Thymus (tissue), 11 donors: ENCODE measurements around the gene FAM131C. TPM values are rescaled to one million over a fixed set of nuclear protein-coding genes. Genes with fewer than 3 reads are reported as not detected.

Experiments used
- DNase-seq, 9 donors: peaks; one replicate each; pipeline ENCODE4 v3.0.0-alpha.2; 2013; ENCODE audit warnings: low spot score in 9 of 9, low read depth in 6 of 9, missing footprints in 1 of 9
- H3K27ac ChIP-seq, 2 donors: one replicate each; pipeline ENCODE4 v1.5.1; 2013; ENCODE audit warnings: control low read depth in 1 of 2, low read depth in 1 of 2, low read length in 1 of 2, mild to moderate bottlenecking in 1 of 2, moderate library complexity in 1 of 2
- H3K27me3 ChIP-seq, 2 donors: one replicate each; pipeline ENCODE4 v1.5.1; 2013; ENCODE audit warnings: low read length in 1 of 2; ENCODE audit not compliant: control insufficient read depth in 2 of 2, insufficient read depth in 1 of 2
- H3K36me3 ChIP-seq, 2 donors: one replicate each; pipeline ENCODE4 v1.5.1; 2013; ENCODE audit warnings: low read length in 1 of 2, mild to moderate bottlenecking in 1 of 2, moderate library complexity in 1 of 2; ENCODE audit not compliant: control insufficient read depth in 2 of 2, insufficient read depth in 2 of 2
- H3K4me1 ChIP-seq, 2 donors: one replicate each; pipeline ENCODE4 v1.5.1; 2013; ENCODE audit warnings: low read length in 2 of 2; ENCODE audit not compliant: control insufficient read depth in 2 of 2, insufficient read depth in 2 of 2
- H3K4me3 ChIP-seq, 2 donors: one replicate each; pipeline ENCODE4 v1.5.1; 2013; ENCODE audit warnings: low read length in 2 of 2, control low read depth in 1 of 2, mild to moderate bottlenecking in 1 of 2
- H3K9me3 ChIP-seq, 2 donors: one replicate each; pipeline ENCODE4 v1.5.1; 2013; ENCODE audit warnings: low read length in 1 of 2, mild to moderate bottlenecking in 1 of 2; ENCODE audit not compliant: control insufficient read depth in 2 of 2, insufficient read depth in 1 of 2
- WGBS: extraction: QIAGEN DNeasy Blood & Tissue Kit; methylation state at CpG from one replicate; pipeline ENCODE4 v1.1.7; 2013; 5-methylcytosine and 5-hydroxymethylcytosine counted together
- polyA plus RNA-seq: library from polyadenylated mRNA; stranded (reverse); fragments of 200-250 nt; gene quantifications from one replicate; pipeline ENCODE4 v1.2.3, GENCODE V29; 2013
- total RNA-seq: library from RNA; stranded (reverse); fragments of 120-200 nt; gene quantifications from one replicate; pipeline ENCODE4 v1.2.4, GENCODE V29; 2013
- donor health status: healthy.

Gene FAM131C
- total and polyA plus RNA-seq, 2 donors, result 0.05 to 0.96 TPM

DNA sequence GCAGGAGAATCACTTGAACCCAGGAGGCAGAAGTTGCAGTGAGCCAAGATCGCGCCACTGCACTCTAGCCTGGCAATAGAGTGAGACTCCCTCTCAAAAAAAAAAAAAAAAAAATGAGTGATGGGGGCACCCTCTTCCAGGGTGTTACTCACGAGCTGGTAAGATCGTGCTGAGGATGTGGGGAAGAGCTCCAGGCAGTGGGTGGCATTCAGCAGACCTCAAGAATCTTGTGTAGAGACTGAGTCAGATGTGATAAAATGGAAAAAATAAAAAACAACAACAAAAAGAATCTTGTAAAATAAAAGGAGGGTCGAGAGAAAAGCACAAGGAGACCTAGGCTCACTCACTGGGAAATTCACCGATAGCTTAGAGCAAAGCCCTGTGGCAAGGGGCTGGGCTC, 43.9 kb upstream of the FAM131C start:
- Histone ChIP-seq H3K9me3 (no peaks in the 10 kb centered on the region), H3K27me3 (no peaks in the 10 kb centered on the region), H3K36me3 (no peaks in the 10 kb centered on the region), H3K27ac (no peak overlapping the region), H3K4me1 (peaks cover 0 to 4% of the 10 kb centered on the region in 2 donors), H3K4me3 (no peak overlapping the region)
- WGBS, result 91% methylated on average over 6 of the region's 6 CpGs
- no peak for DNase-seq

DNA sequence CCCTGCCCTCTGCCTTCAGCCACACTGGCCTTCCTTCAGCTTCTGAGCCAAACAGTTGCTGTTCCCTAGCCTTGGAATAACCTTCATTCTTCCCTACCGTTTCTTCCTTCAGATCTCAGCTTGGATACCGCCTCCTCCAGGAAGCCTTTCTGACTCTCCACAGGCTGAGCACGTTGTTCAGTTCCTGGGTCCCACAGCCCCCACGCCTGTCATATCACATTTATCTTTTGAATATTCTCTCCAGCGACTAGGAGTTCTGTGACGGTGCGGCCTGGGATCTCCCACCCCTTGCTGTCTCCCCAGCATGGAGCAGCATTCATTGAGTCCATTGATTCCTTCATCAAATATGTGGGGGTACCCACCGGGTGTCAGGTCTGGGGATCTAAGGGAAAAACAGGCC, 43.2 kb upstream of the FAM131C start:
- no peak overlapping the region for H3K27ac ChIP-seq
- no peak overlapping the region for H3K4me3 ChIP-seq
- H3K36me3 ChIP-seq, result no peaks in the 10 kb centered on the region
- DNase-seq, result no peak
- no peaks in the 10 kb centered on the region for H3K9me3 ChIP-seq
- 96% methylated on average over 8 of the region's 8 CpGs for WGBS
- peaks cover 0 to 5% of the 10 kb centered on the region in 2 donors for H3K27me3 ChIP-seq
- no peaks in the 10 kb centered on the region for H3K4me1 ChIP-seq

DNA sequence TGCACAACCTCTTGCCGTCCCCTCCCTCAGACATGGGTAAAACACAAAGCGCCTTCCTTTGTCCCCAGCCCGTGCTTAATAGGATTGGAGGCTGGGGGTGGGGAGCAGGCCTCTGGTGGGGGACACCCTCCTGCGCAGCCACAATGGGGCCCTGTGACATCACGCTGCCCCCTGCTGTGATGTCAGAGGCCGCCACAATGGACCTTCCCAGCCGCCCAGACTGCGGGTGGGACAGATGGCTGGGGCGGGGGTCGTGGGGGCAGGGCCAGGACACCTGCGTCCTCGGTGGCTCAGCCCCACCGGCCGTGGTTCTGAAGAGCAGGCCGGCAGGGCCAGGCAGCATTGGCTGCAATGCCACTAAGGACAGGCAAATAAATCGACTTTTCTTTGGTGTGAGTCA, 42.6 kb upstream of the FAM131C start:
- Histone ChIP-seq H3K9me3 (no peaks in the 10 kb centered on the region), H3K36me3 (no peaks in the 10 kb centered on the region), H3K4me3 (no peak overlapping the region), H3K27ac (no peak overlapping the region), H3K27me3 (peaks cover 0 to 5% of the 10 kb centered on the region in 2 donors), H3K4me1 (no peaks in the 10 kb centered on the region)
- 92% methylated on average over 16 of the region's 16 CpGs for WGBS
- no peak for DNase-seq

DNA sequence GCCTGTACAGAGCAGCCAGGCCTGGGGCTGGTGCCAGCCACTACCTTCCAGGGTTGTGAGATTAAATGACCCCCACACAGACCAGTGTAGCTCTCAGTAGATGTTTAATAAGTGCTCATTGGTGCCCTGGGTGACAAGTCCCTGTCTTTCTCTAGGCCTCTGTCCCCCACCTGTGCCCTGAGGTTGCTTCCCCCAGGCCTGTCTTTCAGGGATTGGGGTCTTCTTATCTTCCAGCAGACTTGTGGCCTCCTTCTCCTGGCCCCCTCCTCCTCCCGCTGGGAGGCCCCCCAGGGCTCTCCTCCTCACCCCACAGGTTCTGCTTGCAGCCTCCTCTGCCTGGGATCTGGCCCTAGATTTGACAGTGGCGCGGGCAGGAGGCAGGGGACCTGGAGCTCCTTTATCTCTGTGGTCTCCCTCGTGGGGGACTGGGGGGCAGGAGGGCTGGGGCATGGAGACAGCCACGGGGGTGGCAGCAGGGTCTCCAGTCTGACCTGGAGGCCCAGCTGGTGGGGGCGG, 42.1 kb upstream of the FAM131C start:
- no peak overlapping the region for H3K27ac ChIP-seq
- H3K4me3 ChIP-seq, result no peak overlapping the region
- H3K36me3 ChIP-seq, result no peaks in the 10 kb centered on the region
- H3K27me3 ChIP-seq, result peaks cover 0 to 5% of the 10 kb centered on the region in 2 donors
- no peaks in the 10 kb centered on the region for H3K9me3 ChIP-seq
- no peaks in the 10 kb centered on the region for H3K4me1 ChIP-seq
- 79% methylated on average over 6 of the region's 6 CpGs for WGBS
- no peak for DNase-seq

DNA sequence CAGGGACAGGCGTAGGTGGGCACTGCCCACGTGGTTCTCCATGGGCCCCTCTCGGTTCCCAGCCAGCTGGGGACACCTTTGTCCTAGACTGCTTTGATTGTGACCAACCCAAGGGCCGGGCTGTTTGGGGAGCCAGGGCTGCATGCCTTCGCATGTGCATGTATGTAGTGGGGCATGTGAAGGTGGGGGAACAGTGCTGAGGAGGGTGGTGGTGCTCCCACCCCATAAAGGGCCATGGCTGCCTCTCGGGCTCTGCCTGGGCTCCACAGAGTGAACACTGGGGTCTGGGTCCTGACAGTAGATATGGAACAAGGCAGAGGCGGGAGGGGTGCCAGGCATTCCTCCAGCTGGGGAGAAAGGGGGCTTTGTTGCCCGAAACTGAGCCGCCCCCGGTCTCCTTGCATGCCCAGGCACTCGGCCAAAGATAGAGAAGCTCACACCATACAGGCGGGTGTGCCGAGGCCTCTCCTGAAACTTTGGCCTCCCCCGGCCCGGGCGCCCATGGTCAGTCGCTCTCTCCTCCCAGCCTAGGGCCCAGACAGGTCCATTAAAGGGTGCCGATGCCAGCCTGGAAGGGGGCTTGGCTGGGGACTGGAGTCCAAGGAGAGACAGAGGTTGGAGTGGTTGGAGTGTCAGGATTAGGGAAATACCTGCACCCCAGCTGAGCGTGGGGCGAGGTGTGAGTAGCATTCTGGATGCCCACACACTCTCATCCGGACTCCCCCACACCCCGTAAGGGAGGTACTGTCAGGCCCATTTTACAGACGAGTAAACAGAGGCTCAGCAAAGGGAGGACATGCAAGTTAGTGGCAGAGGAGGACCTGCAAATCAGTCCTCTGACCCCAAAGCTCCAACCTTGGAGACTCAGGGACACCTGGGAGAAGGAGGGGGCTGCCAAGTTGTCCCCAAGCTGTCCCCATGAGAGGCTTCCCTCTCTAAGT, 41.3 kb upstream of the FAM131C start:
- peaks cover 0 to 5% of the 10 kb centered on the region in 2 donors for H3K27me3 ChIP-seq
- H3K4me1 ChIP-seq, result no peaks in the 10 kb centered on the region
- no peak overlapping the region for H3K4me3 ChIP-seq
- H3K27ac ChIP-seq, result no peak overlapping the region
- no peaks in the 10 kb centered on the region for H3K36me3 ChIP-seq
- DNase-seq, result no peak
- no peaks in the 10 kb centered on the region for H3K9me3 ChIP-seq
- 91% methylated on average over 23 of the region's 23 CpGs for WGBS

DNA sequence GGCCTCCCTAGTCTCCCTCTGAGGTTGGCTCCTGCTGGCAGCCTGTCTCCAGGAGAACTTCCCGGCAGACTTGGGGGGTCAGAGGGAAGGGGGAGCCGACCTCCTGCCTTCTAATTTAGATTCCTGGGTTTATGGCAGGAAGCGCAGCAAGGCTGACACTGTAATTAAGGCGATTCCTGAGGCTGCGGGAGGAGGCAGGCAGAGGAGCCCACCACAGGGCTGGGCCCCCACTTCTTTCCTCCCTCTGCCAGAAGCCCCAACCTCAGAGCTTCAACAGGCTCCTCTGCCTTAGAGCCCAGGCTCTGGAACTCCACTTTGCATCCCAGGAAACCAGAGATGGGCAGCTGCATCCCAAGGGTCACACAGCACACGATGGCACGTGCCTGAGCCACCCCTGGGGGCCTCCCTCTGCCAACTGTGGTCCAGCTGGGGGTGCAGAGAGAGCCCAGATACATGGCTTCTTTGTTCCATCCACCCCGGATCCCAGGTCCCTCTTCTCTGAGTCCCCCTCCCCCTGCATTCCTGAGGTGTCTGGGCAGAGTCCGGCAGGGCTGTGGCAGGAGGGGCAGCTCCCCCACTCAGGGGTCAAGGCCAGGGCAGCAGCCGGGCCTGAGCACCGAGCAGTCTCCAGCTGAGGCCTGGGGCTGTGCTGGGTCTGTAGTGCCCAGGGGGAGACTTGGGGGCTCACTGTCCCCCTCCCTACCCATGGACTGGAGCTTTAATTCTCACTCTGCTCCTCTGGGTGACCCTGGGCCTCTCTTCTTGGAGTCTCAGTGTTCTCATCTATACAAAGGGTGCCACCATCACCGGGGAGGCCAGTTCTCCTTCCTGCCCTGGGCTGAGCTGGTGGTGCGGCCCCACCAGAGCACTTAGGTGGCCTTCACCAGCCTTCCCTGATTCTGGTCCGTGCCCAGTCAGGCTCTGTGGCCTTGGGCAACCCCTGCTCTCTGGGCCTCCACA, 39.4 kb upstream of the FAM131C start:
- DNase-seq, result no peak
- H3K27me3 ChIP-seq, result peaks cover 0 to 5% of the 10 kb centered on the region in 2 donors
- no peak overlapping the region for H3K4me3 ChIP-seq
- peaks cover 2 to 7% of the 10 kb centered on the region in 2 donors for H3K9me3 ChIP-seq
- H3K36me3 ChIP-seq, result no peaks in the 10 kb centered on the region
- no peak overlapping the region for H3K27ac ChIP-seq
- 92% methylated on average over 14 of the region's 14 CpGs for WGBS
- no peaks in the 10 kb centered on the region for H3K4me1 ChIP-seq

DNA sequence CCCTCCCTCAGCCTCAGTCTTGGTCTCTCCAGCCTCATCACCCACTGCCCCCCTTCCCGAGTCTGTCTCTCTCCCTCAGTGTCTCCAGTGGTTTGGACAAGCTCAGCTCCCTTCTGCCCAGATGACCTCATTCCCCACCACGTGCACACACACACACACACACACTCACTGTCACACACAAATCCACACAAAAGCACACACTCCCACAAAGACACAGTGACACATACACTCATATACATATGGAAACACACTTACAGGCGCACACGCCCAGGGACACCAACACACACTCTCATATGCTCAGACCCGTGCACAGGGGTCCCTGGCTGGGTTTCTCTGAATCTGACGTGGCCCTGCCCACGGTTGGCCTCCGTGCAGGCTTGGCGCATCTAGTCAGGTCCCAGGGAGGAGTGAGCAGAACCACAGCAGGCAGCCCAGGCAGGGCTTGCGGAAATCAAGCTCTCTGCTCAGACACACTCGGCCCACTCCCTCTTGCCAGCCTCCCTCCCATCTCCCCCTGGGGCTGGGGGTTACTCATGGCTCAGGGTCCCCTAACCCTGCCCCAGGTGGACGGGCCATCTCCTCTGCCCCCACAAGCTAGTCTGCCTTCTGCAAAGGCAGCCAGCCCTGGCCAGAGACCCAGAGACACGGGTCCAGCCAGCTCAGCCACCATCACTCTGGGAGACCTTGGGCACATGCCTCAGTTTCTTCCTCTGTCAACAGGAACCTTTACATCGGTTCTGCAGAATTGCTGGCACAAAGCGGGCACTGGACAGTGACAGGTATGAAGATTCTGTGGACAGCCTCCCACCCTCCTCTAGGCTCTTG, 38.5 kb upstream of the FAM131C start:
- peaks cover 2 to 7% of the 10 kb centered on the region in 2 donors for H3K9me3 ChIP-seq
- H3K27ac ChIP-seq, result no peak overlapping the region
- H3K27me3 ChIP-seq, result peaks cover 0 to 5% of the 10 kb centered on the region in 2 donors
- no peaks in the 10 kb centered on the region for H3K4me1 ChIP-seq
- no peak overlapping the region for H3K4me3 ChIP-seq
- DNase-seq, result no peak
- no peaks in the 10 kb centered on the region for H3K36me3 ChIP-seq
- WGBS, result 92% methylated on average over 15 of the region's 15 CpGs

DNA sequence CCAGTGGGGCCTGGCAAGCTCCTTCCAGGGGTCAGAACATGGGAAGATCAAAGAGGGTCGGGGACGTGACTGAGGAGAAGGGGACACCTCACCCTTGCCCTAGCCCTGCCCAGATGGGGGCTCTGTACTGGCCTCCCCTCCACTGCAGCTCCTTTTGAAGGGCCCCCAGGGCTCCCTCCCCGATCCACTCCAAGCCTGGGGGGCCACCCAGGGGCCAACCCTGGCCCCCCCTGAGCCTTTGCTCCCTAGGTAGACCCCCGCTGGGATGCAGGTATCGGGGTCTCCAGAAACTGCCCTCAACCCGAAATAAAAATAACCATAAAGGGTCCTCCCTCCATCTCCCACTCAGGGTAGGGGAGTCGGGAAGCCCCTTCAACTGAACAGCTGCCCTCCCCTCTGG, 37.4 kb upstream of the FAM131C start:
- Histone ChIP-seq H3K27ac (no peak overlapping the region), H3K9me3 (peaks cover 2 to 7% of the 10 kb centered on the region in 2 donors), H3K27me3 (peaks cover 0 to 5% of the 10 kb centered on the region in 2 donors), H3K36me3 (no peaks in the 10 kb centered on the region), H3K4me3 (no peak overlapping the region), H3K4me1 (no peaks in the 10 kb centered on the region)
- over 99% methylated on average over 7 of the region's 7 CpGs for WGBS
- DNase-seq, result no peak
